CD8-positive, alpha-beta memory T cell (primary cell): ENCODE results near the gene EEA1. TPM values are rescaled to one million over a fixed set of nuclear protein-coding genes. Genes with fewer than 3 reads are reported as not detected.

Source experiments
- CTCF ChIA-PET: fragments of 350-600 bp; sonication (Branson Sonifier 250); formaldehyde crosslinking; loops from one replicate; lab custom pipeline; 2021; ENCODE audit warnings: antibody characterized with exemption; lab: Charles Lee
- POLR2A ChIA-PET: fragments of 350-600 bp; sonication (Branson Sonifier 250); formaldehyde crosslinking; loops from one replicate; lab custom pipeline; 2021; ENCODE audit warnings: antibody characterized with exemption; lab: Charles Lee
- DNase-seq, 5 donors: peaks; one replicate each; pipeline versions ENCODE4 v3.0.0 to v3.0.0-alpha.2; 2020 to 2022; ENCODE audit warnings: mixed read lengths in 1 of 5
- H3K27ac ChIP-seq: one replicate; pipeline ENCODE4 v1.7.0; 2013; ENCODE audit warnings: low read depth, mild to moderate bottlenecking, low read length, moderate library complexity
- H3K27me3 ChIP-seq: 2 replicates; pipeline ENCODE4 v1.7.0; 2013; ENCODE audit warnings: low read length, mild to moderate bottlenecking; ENCODE audit not compliant: insufficient read depth, poor library complexity, severe bottlenecking
- H3K36me3 ChIP-seq: 2 replicates; pipeline ENCODE4 v1.7.0; 2013; ENCODE audit warnings: mild to moderate bottlenecking, low read length, moderate library complexity; ENCODE audit not compliant: insufficient read depth
- H3K4me1 ChIP-seq: 2 replicates; pipeline ENCODE4 v1.7.0; 2013; ENCODE audit warnings: mild to moderate bottlenecking, low read length, moderate library complexity; ENCODE audit not compliant: insufficient read depth
- H3K4me3 ChIP-seq: 2 replicates; pipeline ENCODE4 v1.7.0; 2013; ENCODE audit warnings: mild to moderate bottlenecking, low read length
- H3K9me3 ChIP-seq: 2 replicates; pipeline ENCODE4 v1.7.0; 2013; ENCODE audit warnings: mild to moderate bottlenecking, low read length
- H3K27ac Mint-ChIP-seq, 8 donors: one replicate each; pipeline ENCODE4 v1.8.0; 2020 to 2021; ENCODE audit warnings: mixed read lengths in 8 of 8, mild to moderate bottlenecking in 6 of 8, inconsistent platforms in 3 of 8, moderate library complexity in 3 of 8
- H3K27me3 Mint-ChIP-seq, 2 donors: one replicate each; pipeline ENCODE4 v1.8.0; 2020 to 2021; ENCODE audit warnings: mixed read lengths in 2 of 2, mild to moderate bottlenecking in 1 of 2, moderate library complexity in 1 of 2
- H3K36me3 Mint-ChIP-seq, 3 donors: one replicate each; pipeline ENCODE4 v1.8.0; 2020 to 2021; ENCODE audit warnings: mixed read lengths in 3 of 3, inconsistent platforms in 1 of 3, mild to moderate bottlenecking in 1 of 3
- H3K4me1 Mint-ChIP-seq, 3 donors: one replicate each; pipeline ENCODE4 v1.8.0; 2020 to 2021; ENCODE audit warnings: mixed read lengths in 3 of 3, inconsistent platforms in 1 of 3, mild to moderate bottlenecking in 1 of 3
- H3K4me3 Mint-ChIP-seq, 7 donors: one replicate each; pipeline ENCODE4 v1.8.0; 2020 to 2021; ENCODE audit warnings: mixed read lengths in 7 of 7, mild to moderate bottlenecking in 6 of 7, moderate library complexity in 4 of 7, inconsistent platforms in 2 of 7
- H3K9me3 Mint-ChIP-seq, 5 donors: one replicate each; pipeline ENCODE4 v1.8.0; 2020 to 2022; ENCODE audit warnings: mixed read lengths in 5 of 5, mild to moderate bottlenecking in 3 of 5, moderate library complexity in 2 of 5, inconsistent platforms in 1 of 5
- polyA plus RNA-seq: library from polyadenylated mRNA; unstranded; fragments of 300-500 nt; fragmentation: Illumina TruSeq; gene quantifications from one replicate; pipeline ENCODE4 v1.2.3, GENCODE V29; 2021
- total RNA-seq, 2 experiments: library from RNA; stranded (reverse); gene quantifications; one replicate each; pipeline ENCODE4 v1.2.3, GENCODE V29; 2021

The EEA1 gene
- 10 to 100 TPM; 21.5 to 23.6 TPM for total RNA-seq
- 9.3 TPM for polyA plus RNA-seq

- no peaks in the 10 kb centered on the region for H3K9me3 ChIP-seq
- Mint-ChIP-seq H3K9me3 (no peaks in the 10 kb centered on the region), H3K27ac (peak within 1 kb of the TSS; percentile 94 to 99 (median 96)), H3K4me1 (peaks cover 30 to 42% (median 36%) of the 10 kb centered on the region in 3 donors), H3K27me3 (no peaks in the 10 kb centered on the region), H3K4me3 (peak within 1 kb of the TSS; percentile 88 to 94 (median 90)), H3K36me3 (peaks cover 0 to 1% (median 0%) of the 10 kb centered on the region in 3 donors)
- CTCF ChIA-PET, result interaction anchor here (1.1 to 4.1 kb wide), 7 partner anchors 13 to 1173 kb away, joined by 3 to 19 read pairs (median 4); no protein-coding TSS in a partner anchor
- peak; percentile 92 to 97 (median 94) for DNase-seq
- H3K4me3 ChIP-seq, result peak within 1 kb of the TSS; percentile 93
- peaks cover 27% of the 10 kb centered on the region for H3K4me1 ChIP-seq
- no peaks in the 10 kb centered on the region for H3K27me3 ChIP-seq
- no peaks in the 10 kb centered on the region for H3K36me3 ChIP-seq
- POLR2A ChIA-PET, result interaction anchor here (0.6 to 2.0 kb wide), 10 partner anchors 9 to 786 kb away, joined by 3 to 14 read pairs (median 4); partner anchors contain the start of genes BTG1, CRADD and MRPL42
- peak within 1 kb of the TSS; percentile 87 for H3K27ac ChIP-seq
These were observed at the start of gene EEA1 for GRCh38 chr12:92928962-92929915. TSS of gene EEA1 (minus strand) at chr12:92929295. CDS start at chr12:92929066, 229 bp downstream.

- Mint-ChIP-seq H3K27me3 (peaks cover 6 to 47% of the 10 kb centered on the region in 2 donors), H3K27ac (no peak overlapping the region), H3K36me3 (peaks cover 1 to 24% (median 2%) of the 10 kb centered on the region in 3 donors), H3K4me3 (no peak overlapping the region), H3K4me1 (no peaks in the 10 kb centered on the region), H3K9me3 (peaks cover 16 to 23% (median 21%) of the 10 kb centered on the region in 5 donors)
- H3K27me3 ChIP-seq, result no peaks in the 10 kb centered on the region
- H3K4me1 ChIP-seq, result peaks cover 3% of the 10 kb centered on the region
- H3K9me3 ChIP-seq, result peaks cover 7% of the 10 kb centered on the region
- POLR2A ChIA-PET, result no interaction called here
- H3K36me3 ChIP-seq, result no peaks in the 10 kb centered on the region
- no peak overlapping the region for H3K4me3 ChIP-seq
- H3K27ac ChIP-seq, result no peak overlapping the region
- DNase-seq, result no peak
- CTCF ChIA-PET, result interaction anchor here (1.7 kb wide), 1 partner anchor 9 kb away, joined by 6 read pairs; no protein-coding TSS in a partner anchor
These were observed 49.5 kb upstream of the EEA1 start for GRCh38 chr12:92978607-92979006.

DNA sequence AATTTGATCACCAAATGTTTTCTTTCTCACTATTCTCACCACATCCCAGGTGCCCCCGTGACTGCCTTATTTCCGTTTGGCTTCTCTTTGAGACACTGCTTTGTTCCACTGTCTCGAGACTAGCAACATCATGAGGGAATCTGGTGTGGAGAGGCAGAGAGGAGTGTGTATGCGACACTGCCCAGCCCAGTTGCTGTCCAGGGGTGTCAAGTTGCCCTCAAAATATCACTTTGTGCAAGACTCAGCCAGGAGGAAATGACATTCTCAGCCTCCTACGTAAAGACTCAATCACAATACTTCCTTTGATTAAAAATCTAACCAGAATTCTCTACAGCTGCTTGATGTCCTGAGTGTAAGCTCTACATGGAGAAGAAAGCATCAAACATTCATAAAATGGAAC lies 48.2 kb upstream of the EEA1 start:
- CTCF ChIA-PET, result interaction anchor here (1.4 to 2.0 kb wide), 2 partner anchors 10 to 1124 kb away, joined by 5 to 7 read pairs; no protein-coding TSS in a partner anchor

GRCh38 chr12:92974759-92975158 lies 45.7 kb upstream of the EEA1 start:
- H3K9me3 Mint-ChIP-seq, result peaks cover 4 to 9% (median 7%) of the 10 kb centered on the region in 5 donors
- DNase-seq, result no peak
- no peaks in the 10 kb centered on the region for H3K4me1 Mint-ChIP-seq
- Histone ChIP-seq H3K27me3 (no peaks in the 10 kb centered on the region), H3K4me1 (peaks cover 3% of the 10 kb centered on the region), H3K36me3 (no peaks in the 10 kb centered on the region), H3K4me3 (no peak overlapping the region), H3K27ac (no peak overlapping the region), H3K9me3 (no peaks in the 10 kb centered on the region)
- ChIA-PET CTCF (no interaction called here), POLR2A (no interaction called here)
- no peak overlapping the region for H3K4me3 Mint-ChIP-seq
- peaks cover 0 to 17% (median 0%) of the 10 kb centered on the region in 3 donors for H3K36me3 Mint-ChIP-seq
- peaks cover 4 to 38% of the 10 kb centered on the region in 2 donors for H3K27me3 Mint-ChIP-seq
- H3K27ac Mint-ChIP-seq, result no peak overlapping the region

More for the DNA sequence above, 48.2 kb upstream of the EEA1 start:
- POLR2A ChIA-PET, result no interaction called here
- Histone ChIP-seq H3K27me3 (no peaks in the 10 kb centered on the region), H3K4me1 (peaks cover 3% of the 10 kb centered on the region), H3K27ac (no peak overlapping the region), H3K4me3 (peak overlapping the region; percentile 0), H3K9me3 (peaks cover 7% of the 10 kb centered on the region), H3K36me3 (no peaks in the 10 kb centered on the region)
- H3K4me3 Mint-ChIP-seq, result no peak overlapping the region
- peak overlapping the region in 1 of 8 donors; percentile 72 for H3K27ac Mint-ChIP-seq
- no peaks in the 10 kb centered on the region for H3K4me1 Mint-ChIP-seq
- H3K36me3 Mint-ChIP-seq, result peaks cover 1 to 24% (median 2%) of the 10 kb centered on the region in 3 donors
- peaks cover 16 to 23% (median 23%) of the 10 kb centered on the region in 5 donors for H3K9me3 Mint-ChIP-seq
- peak in 1 of 5 donors; percentile 8 for DNase-seq
- H3K27me3 Mint-ChIP-seq, result peaks cover 6 to 49% of the 10 kb centered on the region in 2 donors

GRCh38 chr12:92973614-92974013 lies 44.5 kb upstream of the EEA1 start:
- Histone ChIP-seq H3K4me1 (peaks cover 3% of the 10 kb centered on the region), H3K4me3 (no peak overlapping the region), H3K36me3 (no peaks in the 10 kb centered on the region), H3K27me3 (no peaks in the 10 kb centered on the region), H3K9me3 (no peaks in the 10 kb centered on the region), H3K27ac (no peak overlapping the region)
- ChIA-PET CTCF (no interaction called here), POLR2A (no interaction called here)
- peaks cover 4 to 38% of the 10 kb centered on the region in 2 donors for H3K27me3 Mint-ChIP-seq
- peaks cover 0 to 17% (median 0%) of the 10 kb centered on the region in 3 donors for H3K36me3 Mint-ChIP-seq
- peaks cover 4 to 9% (median 7%) of the 10 kb centered on the region in 5 donors for H3K9me3 Mint-ChIP-seq
- no peaks in the 10 kb centered on the region for H3K4me1 Mint-ChIP-seq
- no peak overlapping the region for H3K27ac Mint-ChIP-seq
- H3K4me3 Mint-ChIP-seq, result no peak overlapping the region
- no peak for DNase-seq

GRCh38 chr12:92971859-92972524 lies 42.9 kb upstream of the EEA1 start:
- POLR2A ChIA-PET, result no interaction called here
- H3K36me3 Mint-ChIP-seq, result peaks cover 0 to 17% (median 0%) of the 10 kb centered on the region in 3 donors
- CTCF ChIA-PET, result no interaction called here
- Histone ChIP-seq H3K4me1 (no peaks in the 10 kb centered on the region), H3K36me3 (no peaks in the 10 kb centered on the region), H3K4me3 (no peak overlapping the region), H3K9me3 (no peaks in the 10 kb centered on the region), H3K27ac (no peak overlapping the region), H3K27me3 (no peaks in the 10 kb centered on the region)
- H3K4me1 Mint-ChIP-seq, result no peaks in the 10 kb centered on the region
- DNase-seq, result no peak
- peaks cover 4 to 9% (median 7%) of the 10 kb centered on the region in 5 donors for H3K9me3 Mint-ChIP-seq
- H3K27me3 Mint-ChIP-seq, result peaks cover 4 to 27% of the 10 kb centered on the region in 2 donors
- H3K27ac Mint-ChIP-seq, result no peak overlapping the region
- no peak overlapping the region for H3K4me3 Mint-ChIP-seq

- Mint-ChIP-seq H3K27ac (peak overlapping the region in 1 of 8 donors; percentile 22), H3K27me3 (peaks cover 0 to 10% of the 10 kb centered on the region in 2 donors), H3K9me3 (no peaks in the 10 kb centered on the region), H3K4me3 (no peak overlapping the region), H3K36me3 (peaks cover 0 to 6% (median 0%) of the 10 kb centered on the region in 3 donors), H3K4me1 (no peaks in the 10 kb centered on the region)
- Histone ChIP-seq H3K27me3 (no peaks in the 10 kb centered on the region), H3K27ac (no peak overlapping the region), H3K36me3 (no peaks in the 10 kb centered on the region), H3K4me1 (no peaks in the 10 kb centered on the region), H3K4me3 (no peak overlapping the region), H3K9me3 (no peaks in the 10 kb centered on the region)
- ChIA-PET POLR2A (no interaction called here), CTCF (no interaction called here)
- DNase-seq, result no peak
These were observed 39.2 kb upstream of the EEA1 start for GRCh38 chr12:92968176-92968813.
